Suprapubic skin (tissue), 3 donors: ENCODE results near the gene VANGL2.

Experiments
- CTCF ChIP-seq, 2 donors: fragments of 200-600 bp in 1 of 2; fragments of 450-650 bp in 1 of 2; sonication (generic) in 1 of 2; IDR thresholded peaks; one replicate each; pipeline ENCODE4 v1.5.1; 2016 to 2019; ENCODE audit warnings: antibody characterized with exemption in 2 of 2, mild to moderate bottlenecking in 1 of 2, moderate library complexity in 1 of 2
- POLR2A ChIP-seq, 2 donors: fragments of 450-650 bp; IDR thresholded peaks; one replicate each; pipeline ENCODE4 v1.6.1; 2017; ENCODE audit warnings: antibody characterized with exemption in 2 of 2, mild to moderate bottlenecking in 2 of 2, moderate library complexity in 2 of 2

GRCh38 chr1:160376525-160377131 is 23.7 kb upstream of the VANGL2 start:
- TF ChIP-seq CTCF (IDR thresholded peaks at IDR 0.05): peak; percentile 69 to 80
- TF ChIP-seq POLR2A (IDR thresholded peaks at IDR 0.05): no peak
